B cell (primary cell): ENCODE data around the gene AHDC1. TPM values are rescaled to one million over a fixed set of nuclear protein-coding genes. Genes with fewer than 3 reads are reported as not detected.

Experiments
- ATAC-seq: fragments of 200-7000 bp; cut with Tn5 transposase; one replicate; pipeline ENCODE4 v1.10.0; 2021; ENCODE audit warnings: low read depth, mild to moderate bottlenecking, moderate number of reproducible peaks, moderate library complexity
- CTCF ChIA-PET: fragments of 350-600 bp; sonication (Branson Sonifier 250); formaldehyde crosslinking; loops from one replicate; lab custom pipeline; 2021; ENCODE audit warnings: antibody characterized with exemption, inconsistent platforms; lab: Charles Lee
- POLR2A ChIA-PET: fragments of 350-600 bp; sonication (Branson Sonifier 250); formaldehyde crosslinking; loops from one replicate; lab custom pipeline; 2021; ENCODE audit warnings: antibody characterized with exemption; lab: Charles Lee
- DNase-seq: peaks from one replicate; pipeline ENCODE4 v3.0.0; 2013
- H2AFZ ChIP-seq: 2 replicates; pipeline ENCODE4 v1.6.1; 2012; ENCODE audit warnings: mild to moderate bottlenecking, low read depth, low read length; ENCODE audit not compliant: insufficient read depth, poor library complexity, severe bottlenecking
- H3K27ac ChIP-seq, 2 donors: 1 replicate in 1 of 2; 2 replicates in 1 of 2; pipeline ENCODE4 v1.5.1; 2012 to 2013; ENCODE audit warnings: low read length in 2 of 2, mild to moderate bottlenecking in 2 of 2, moderate library complexity in 1 of 2
- H3K27me3 ChIP-seq, 4 experiments: fragments of 200-600 bp in 1 of 4; sonication (generic) in 1 of 4; replicated peaks in 1 of 4; 1 replicate in 2 of 4; 2 replicates in 2 of 4; pipeline versions ENCODE4 v1.6.1 to v1.7.0; 2013 to 2016; ENCODE audit warnings: low read length in 3 of 4, mild to moderate bottlenecking in 2 of 4, mixed read lengths in 1 of 4, moderate library complexity in 1 of 4; ENCODE audit not compliant: insufficient read depth in 4 of 4, control insufficient read depth in 3 of 4; ENCODE audit errors: control extremely low read depth in 1 of 4
- H3K36me3 ChIP-seq, 2 experiments: replicated peaks in 1 of 2; 1 replicate in 1 of 2; 2 replicates in 1 of 2; pipeline versions ENCODE4 v1.6.1 to v1.7.1; 2013; ENCODE audit warnings: low read length in 1 of 2; ENCODE audit not compliant: insufficient read depth in 2 of 2, control insufficient read depth in 1 of 2; ENCODE audit errors: control extremely low read depth in 1 of 2, extremely low read depth in 1 of 2
- H3K4me1 ChIP-seq, 2 donors: fragments of 200-600 bp in 1 of 2; sonication (generic) in 1 of 2; 1 replicate in 1 of 2; 2 replicates in 1 of 2; pipeline versions ENCODE4 v1.5.1 to v1.6.1; 2013 to 2017; ENCODE audit warnings: low read length in 2 of 2; ENCODE audit not compliant: control insufficient read depth in 2 of 2, insufficient read depth in 2 of 2
- H3K4me2 ChIP-seq: replicated peaks from 2 replicates; pipeline ENCODE3; 2012; ENCODE audit warnings: mild to moderate bottlenecking, low read depth, low read length; ENCODE audit not compliant: poor library complexity, severe bottlenecking
- H3K4me3 ChIP-seq, 5 experiments: fragments of 200-600 bp in 1 of 5; sonication (generic) in 1 of 5; 1 replicate in 3 of 5; 2 replicates in 2 of 5; pipeline versions ENCODE4 v1.5.1 to v1.7.0; 2011 to 2016; ENCODE audit warnings: low read length in 4 of 5, mild to moderate bottlenecking in 4 of 5, low read depth in 2 of 5, control low read depth in 1 of 5, moderate library complexity in 1 of 5; ENCODE audit not compliant: insufficient read depth in 1 of 5; ENCODE audit errors: control extremely low read depth in 1 of 5, extremely low read depth in 1 of 5
- H3K79me2 ChIP-seq: fragments of 200-600 bp; sonication (generic); one replicate; pipeline ENCODE4 v1.6.0; 2016; ENCODE audit warnings: low read length; ENCODE audit not compliant: control insufficient read depth, insufficient read depth
- H3K9ac ChIP-seq: fragments of 200-600 bp; sonication (generic); 2 replicates; pipeline ENCODE4 v1.6.1; 2017; ENCODE audit warnings: mild to moderate bottlenecking, low read length, moderate library complexity
- H3K9me3 ChIP-seq, 3 donors: one replicate each; pipeline versions ENCODE4 v1.6.1 to v1.7.1; 2013; ENCODE audit warnings: low read length in 2 of 3; ENCODE audit not compliant: control insufficient read depth in 2 of 3, insufficient read depth in 1 of 3; ENCODE audit errors: control extremely low read depth in 1 of 3
- H4K20me1 ChIP-seq: 2 replicates; pipeline ENCODE4 v1.6.0; 2012; ENCODE audit warnings: mild to moderate bottlenecking, low read length; ENCODE audit not compliant: insufficient read depth, control insufficient read depth, poor library complexity, severe bottlenecking
- H3K27ac Mint-ChIP-seq: one replicate; pipeline ENCODE4 v1.8.0; 2021; ENCODE audit warnings: mixed read lengths
- H3K27me3 Mint-ChIP-seq: one replicate; pipeline ENCODE4 v1.8.0; 2021; ENCODE audit warnings: mixed read lengths
- H3K4me1 Mint-ChIP-seq: one replicate; pipeline ENCODE4 v1.8.0; 2021; ENCODE audit warnings: mixed read lengths
- H3K4me3 Mint-ChIP-seq: one replicate; pipeline ENCODE4 v1.8.0; 2021; ENCODE audit warnings: mixed read lengths
- H3K9me3 Mint-ChIP-seq: one replicate; pipeline ENCODE4 v1.8.0; 2022; ENCODE audit warnings: mixed read lengths; ENCODE audit not compliant: insufficient read depth
- EZH2 ChIP-seq: IDR thresholded peaks from 2 replicates; pipeline ENCODE4 v1.6.1; 2012; ENCODE audit warnings: borderline replicate concordance, low read depth, mild to moderate bottlenecking, moderate library complexity, low read length; ENCODE audit not compliant: insufficient read depth, poor library complexity, severe bottlenecking
- WGBS: methylation state at CpG from one replicate; pipeline ENCODE4 v1.1.5; 2013; ENCODE audit warnings: missing lambda C conversion rate; ENCODE audit not compliant: insufficient coverage; 5-methylcytosine and 5-hydroxymethylcytosine counted together
- intact Hi-C: fragments of 100-400 bp; cut with micrococcal nuclease; formaldehyde crosslinking; loops from one replicate; pipeline ENCODE4 v1.10.0; 2022
- polyA plus RNA-seq: library from polyadenylated mRNA; depleted of rRNA; stranded (reverse); fragments of >200 nt; gene quantifications from 2 replicates; pipeline ENCODE4 v1.2.3, GENCODE V29; 2012
- total RNA-seq, 2 donors: library from RNA; stranded (reverse); fragments of 120-200 nt in 1 of 2; gene quantifications; 1 replicate in 1 of 2; 2 replicates in 1 of 2; pipeline versions ENCODE4 v1.2.3 to v1.2.4, GENCODE V29; 2013 to 2022
- TF ChIP-seq, protein P1 (sequence below): fragments of 200-600 bp; IDR thresholded peaks from one replicate; pipeline ENCODE4 v1.8.0; 2022; ENCODE audit warnings: antibody characterized with exemption, mild to moderate bottlenecking

AHDC1 gene
- total and polyA plus RNA-seq, 2 donors (not counting 1 experiment from before 2014, with no cell fraction given), result 6.2 to 32.0 TPM

DNA sequence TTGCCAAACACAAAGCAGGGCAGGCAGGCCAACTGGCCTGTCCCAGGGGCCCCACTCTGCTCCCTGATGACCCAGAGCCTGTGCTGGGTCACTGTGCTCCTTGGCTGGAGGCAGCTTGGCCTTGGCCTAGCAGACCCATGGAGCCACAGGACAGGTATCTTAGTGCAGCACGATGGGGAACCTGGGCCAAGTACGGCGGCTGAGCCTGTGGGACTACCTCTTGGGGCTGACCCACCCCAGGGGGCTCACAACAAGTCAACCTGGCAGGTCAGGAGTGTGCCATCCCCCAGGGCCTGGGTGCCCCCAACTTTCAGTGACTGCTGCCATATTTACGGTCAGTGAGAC is 41.1 kb upstream of the AHDC1 start:
- WGBS, result 98% methylated on average over 4 of the region's 4 CpGs
- no peak for ATAC-seq
- Histone ChIP-seq H3K9ac (no peak overlapping the region), H3K4me3 (no peak overlapping the region), H3K4me2 (no peak overlapping the region), H3K27me3 (no peaks in the 10 kb centered on the region), H3K4me1 (peaks cover 8 to 13% of the 10 kb centered on the region in 2 donors), H4K20me1 (no peaks in the 10 kb centered on the region), H3K79me2 (no peaks in the 10 kb centered on the region), H3K27ac (no peak overlapping the region), H3K36me3 (no peaks in the 10 kb centered on the region), H2AFZ (no peak overlapping the region), H3K9me3 (no peaks in the 10 kb centered on the region)
- Mint-ChIP-seq H3K4me3 (no peak overlapping the region), H3K27ac (peak overlapping the region; percentile 41), H3K9me3 (no peaks in the 10 kb centered on the region), H3K27me3 (no peaks in the 10 kb centered on the region), H3K4me1 (peaks cover 15% of the 10 kb centered on the region)
- no peak for DNase-seq
- TF ChIP-seq EZH2, result no peak
- TF ChIP-seq, protein P1, sequence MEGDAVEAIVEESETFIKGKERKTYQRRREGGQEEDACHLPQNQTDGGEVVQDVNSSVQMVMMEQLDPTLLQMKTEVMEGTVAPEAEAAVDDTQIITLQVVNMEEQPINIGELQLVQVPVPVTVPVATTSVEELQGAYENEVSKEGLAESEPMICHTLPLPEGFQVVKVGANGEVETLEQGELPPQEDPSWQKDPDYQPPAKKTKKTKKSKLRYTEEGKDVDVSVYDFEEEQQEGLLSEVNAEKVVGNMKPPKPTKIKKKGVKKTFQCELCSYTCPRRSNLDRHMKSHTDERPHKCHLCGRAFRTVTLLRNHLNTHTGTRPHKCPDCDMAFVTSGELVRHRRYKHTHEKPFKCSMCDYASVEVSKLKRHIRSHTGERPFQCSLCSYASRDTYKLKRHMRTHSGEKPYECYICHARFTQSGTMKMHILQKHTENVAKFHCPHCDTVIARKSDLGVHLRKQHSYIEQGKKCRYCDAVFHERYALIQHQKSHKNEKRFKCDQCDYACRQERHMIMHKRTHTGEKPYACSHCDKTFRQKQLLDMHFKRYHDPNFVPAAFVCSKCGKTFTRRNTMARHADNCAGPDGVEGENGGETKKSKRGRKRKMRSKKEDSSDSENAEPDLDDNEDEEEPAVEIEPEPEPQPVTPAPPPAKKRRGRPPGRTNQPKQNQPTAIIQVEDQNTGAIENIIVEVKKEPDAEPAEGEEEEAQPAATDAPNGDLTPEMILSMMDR, result no peak
- intact Hi-C loops, result no loop called here
- CTCF ChIA-PET, result interaction anchor here (0.9 to 7.9 kb wide), 6 partner anchors 12 to 37 kb away, joined by 6 to 101 read pairs (median 14); no protein-coding TSS in a partner anchor
- POLR2A ChIA-PET, result interaction anchor here (1.6 kb wide), 1 partner anchor 14 kb away, joined by 5 read pairs; no protein-coding TSS in a partner anchor

GRCh38 chr1:27644369-27645070 is 40.6 kb upstream of the AHDC1 start:
- intact Hi-C loops, result loop anchor here (1.0 kb wide), 2 partner anchors 15 to 19 kb away; no protein-coding TSS in a partner anchor
- H4K20me1 ChIP-seq, result no peaks in the 10 kb centered on the region
- peaks cover 16% of the 10 kb centered on the region for H3K4me1 Mint-ChIP-seq
- no peaks in the 10 kb centered on the region for H3K36me3 ChIP-seq
- H3K4me3 Mint-ChIP-seq, result no peak overlapping the region
- no peaks in the 10 kb centered on the region for H3K9me3 Mint-ChIP-seq
- ATAC-seq (no peak), DNase-seq (no peak)
- POLR2A ChIA-PET, result interaction anchor here (0.6 to 1.6 kb wide), 2 partner anchors 14 to 172 kb away, joined by 4 to 5 read pairs; no protein-coding TSS in a partner anchor
- H3K4me3 ChIP-seq, result no peak overlapping the region
- no peak overlapping the region for H3K27ac ChIP-seq
- peaks cover 8 to 13% of the 10 kb centered on the region in 2 donors for H3K4me1 ChIP-seq
- H2AFZ ChIP-seq, result no peak overlapping the region
- TF ChIP-seq, protein P1, result no peak
- TF ChIP-seq EZH2, result no peak
- no peaks in the 10 kb centered on the region for H3K9me3 ChIP-seq
- H3K9ac ChIP-seq, result no peak overlapping the region
- CTCF ChIA-PET, result interaction anchor here (0.9 to 7.9 kb wide), 6 partner anchors 12 to 36 kb away, joined by 6 to 101 read pairs (median 14); no protein-coding TSS in a partner anchor
- no peaks in the 10 kb centered on the region for H3K27me3 Mint-ChIP-seq
- no peaks in the 10 kb centered on the region for H3K79me2 ChIP-seq
- H3K27ac Mint-ChIP-seq, result peak overlapping the region; percentile 74
- 100% methylated on average over 1 of the region's 5 CpGs for WGBS
- H3K4me2 ChIP-seq, result peak overlapping the region; percentile 30
- H3K27me3 ChIP-seq, result no peaks in the 10 kb centered on the region
